ENCODE results near the gene KRT26.

The KRT26 gene

GRCh38 chr17:40799859-40800258 lies 27.9 kb upstream of the KRT26 start, which contains the start of gene KRT28:
KRT28 (minus strand) TSS chr17:40799959; CDS start chr17:40799893, 66 bp downstream.
- no peak within 1 kb of the TSS for H3K27ac ChIP-seq (ENCODE audit: low read length)
- no peaks in the 10 kb centered on the region for H3K36me3 ChIP-seq (ENCODE audit: insufficient read depth, low read length)
- H4K20me1 ChIP-seq (ENCODE audit: insufficient read depth, low read length) = no peaks in the 10 kb centered on the region
- no peak within 1 kb of the TSS for H3K4me2 ChIP-seq (ENCODE audit: insufficient read depth, low read length)
- H3K27me3 ChIP-seq (ENCODE audit: insufficient read depth, low read length, poor library complexity) = peaks cover 43% of the 10 kb centered on the region
- DNase-seq = no peak
- TF ChIP-seq EZH2 (IDR thresholded peaks at IDR 0.05; ENCODE audit: borderline replicate concordance, low read depth, low read length, severe bottlenecking) (no peak), CTCF (IDR thresholded peaks at IDR 0.05; ENCODE audit: borderline replicate concordance, extremely low read depth, low read length, poor library complexity, severe bottlenecking) (no peak)
- no peaks in the 10 kb centered on the region for H3K9me3 ChIP-seq (ENCODE audit: insufficient read depth, low read length, severe bottlenecking)
- H2AFZ ChIP-seq (ENCODE audit: low read depth, low read length) = no peak within 1 kb of the TSS
- no peak for ATAC-seq (ENCODE audit: insufficient read depth, low read depth)
- no peaks in the 10 kb centered on the region; the same call in 1 of the 2 replicates for H3K4me1 ChIP-seq (ENCODE audit: insufficient read depth, low read length)
- H3K9ac ChIP-seq (ENCODE audit: low read depth, low read length) = no peak within 1 kb of the TSS
- no peak within 1 kb of the TSS for H3K4me3 ChIP-seq (ENCODE audit: low read depth in 1 of 2, low read length in 2 of 2)
- H3K79me2 ChIP-seq (ENCODE audit: insufficient read depth, low read length) = no peaks in the 10 kb centered on the region

- Histone ChIP-seq H3K9me3 (ENCODE audit: insufficient read depth, low read length, severe bottlenecking) (no peaks in the 10 kb centered on the region), H2AFZ (ENCODE audit: low read depth, low read length) (no peak overlapping the region), H3K27me3 (ENCODE audit: insufficient read depth, low read length, poor library complexity) (peaks cover 45% of the 10 kb centered on the region), H3K4me2 (ENCODE audit: insufficient read depth, low read length) (no peak overlapping the region), H3K27ac (ENCODE audit: low read length) (no peak overlapping the region), H3K4me1 (ENCODE audit: insufficient read depth, low read length) (no peaks in the 10 kb centered on the region), H3K4me3 (ENCODE audit: low read depth in 1 of 2, low read length in 2 of 2) (no peak overlapping the region), H3K36me3 (ENCODE audit: insufficient read depth, low read length) (no peaks in the 10 kb centered on the region), H4K20me1 (ENCODE audit: insufficient read depth, low read length) (no peaks in the 10 kb centered on the region), H3K79me2 (ENCODE audit: insufficient read depth, low read length) (no peaks in the 10 kb centered on the region), H3K9ac (ENCODE audit: low read depth, low read length) (no peak overlapping the region)
- ATAC-seq (ENCODE audit: insufficient read depth, low read depth) = no peak
- TF ChIP-seq EZH2 (IDR thresholded peaks at IDR 0.05; ENCODE audit: borderline replicate concordance, low read depth, low read length, severe bottlenecking) (no peak), CTCF (IDR thresholded peaks at IDR 0.05; ENCODE audit: borderline replicate concordance, extremely low read depth, low read length, poor library complexity, severe bottlenecking) (no peak)
- no peak for DNase-seq
Observed at GRCh38 chr17:40796846-40797245, 24.8 kb upstream of the KRT26 start.

- no peak for DNase-seq
- H3K36me3 ChIP-seq (ENCODE audit: insufficient read depth, low read length) = no peaks in the 10 kb centered on the region
- no peaks in the 10 kb centered on the region for H3K9me3 ChIP-seq (ENCODE audit: insufficient read depth, low read length, severe bottlenecking)
- no peak overlapping the region for H3K4me2 ChIP-seq (ENCODE audit: insufficient read depth, low read length)
- ATAC-seq (ENCODE audit: insufficient read depth, low read depth) = no peak
- no peaks in the 10 kb centered on the region for H4K20me1 ChIP-seq (ENCODE audit: insufficient read depth, low read length)
- H3K27me3 ChIP-seq (ENCODE audit: insufficient read depth, low read length, poor library complexity) = peaks cover 38% of the 10 kb centered on the region
- no peaks in the 10 kb centered on the region for H3K79me2 ChIP-seq (ENCODE audit: insufficient read depth, low read length)
- no peak overlapping the region for H3K9ac ChIP-seq (ENCODE audit: low read depth, low read length)
- no peak overlapping the region for H3K27ac ChIP-seq (ENCODE audit: low read length)
- H3K4me1 ChIP-seq (ENCODE audit: insufficient read depth, low read length) = no peaks in the 10 kb centered on the region
- TF ChIP-seq CTCF (IDR thresholded peaks at IDR 0.05; ENCODE audit: borderline replicate concordance, extremely low read depth, low read length, poor library complexity, severe bottlenecking) (no peak), EZH2 (IDR thresholded peaks at IDR 0.05; ENCODE audit: borderline replicate concordance, low read depth, low read length, severe bottlenecking) (no peak)
- H3K4me3 ChIP-seq (ENCODE audit: low read depth in 1 of 2, low read length in 2 of 2) = no peak overlapping the region
- no peak overlapping the region for H2AFZ ChIP-seq (ENCODE audit: low read depth, low read length)
Observed at GRCh38 chr17:40795019-40795667, 23.1 kb upstream of the KRT26 start.

Measured in DND-41 (cell line).